Measurements from ENCODE around the gene NF2.

Gene NF2

DNA sequence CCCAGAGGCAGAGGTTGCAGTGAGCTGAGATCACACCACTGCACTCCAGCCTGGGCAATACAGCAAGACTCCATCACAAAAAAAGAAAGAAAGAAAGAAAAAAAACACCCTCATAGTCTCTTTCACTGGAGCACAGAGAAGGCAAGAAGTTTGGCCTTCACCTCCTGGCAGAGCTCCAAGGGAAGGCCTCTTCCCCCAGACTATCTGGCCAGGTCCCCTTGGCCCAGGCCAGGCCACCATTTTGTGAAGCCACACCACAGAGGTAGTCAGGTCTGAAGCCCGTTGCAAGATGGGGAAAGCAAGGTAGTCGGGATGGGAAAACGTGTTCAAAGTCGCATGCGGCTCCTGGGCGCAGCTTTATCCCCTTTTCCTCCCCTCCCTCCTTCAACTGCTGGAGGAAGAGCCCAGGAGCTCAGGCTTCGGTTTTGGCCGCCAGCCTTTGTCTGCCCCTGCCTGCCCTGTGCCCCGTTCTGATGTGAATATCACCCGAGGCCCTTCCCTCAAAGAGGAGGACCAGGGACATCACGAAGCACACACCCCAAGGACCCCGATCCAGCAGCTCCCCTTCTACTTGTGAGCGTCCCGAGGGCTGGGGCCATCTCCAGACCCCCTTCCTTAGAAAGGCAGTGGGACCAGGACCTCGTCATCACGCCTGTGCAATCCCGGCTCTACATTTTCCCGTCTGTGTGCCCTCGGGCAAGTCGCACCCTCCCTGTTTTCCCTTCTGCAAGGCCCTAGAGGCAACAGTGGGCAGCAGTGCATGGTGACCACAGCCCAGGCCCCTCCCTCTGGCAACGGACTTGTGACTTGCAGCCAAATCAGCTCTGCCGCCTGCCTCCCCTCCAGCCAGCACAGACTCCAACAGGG, 134.1 kb downstream of the NF2 start:
- H3K36me3 ChIP-seq (ENCODE audit: control insufficient read depth, insufficient read depth, low read length): no peaks in the 10 kb centered on the region

GRCh38 chr22:29738118-29738815, 134.8 kb downstream of the NF2 start:
- Histone ChIP-seq H3K4me1 (ENCODE audit: control insufficient read depth, insufficient read depth, low read length) (peaks cover 13% of the 10 kb centered on the region), H3K36me3 (ENCODE audit: control insufficient read depth, insufficient read depth, low read length) (no peaks in the 10 kb centered on the region), H3K27ac (ENCODE audit: low read depth, low read length) (no peak overlapping the region), H3K27me3 (ENCODE audit: control insufficient read depth, insufficient read depth, low read length) (no peaks in the 10 kb centered on the region), H3K9me3 (ENCODE audit: control insufficient read depth, insufficient read depth, low read depth, low read length) (no peaks in the 10 kb centered on the region), H3K4me3 (ENCODE audit: low read depth, low read length) (no peak overlapping the region), H3K9ac (ENCODE audit: low read length) (no peak overlapping the region)

More for the DNA sequence above, 134.1 kb downstream of the NF2 start:
- Histone ChIP-seq H3K4me3 (ENCODE audit: low read depth, low read length) (no peak overlapping the region), H3K27ac (ENCODE audit: low read depth, low read length) (no peak overlapping the region), H3K9me3 (ENCODE audit: control insufficient read depth, insufficient read depth, low read depth, low read length) (no peaks in the 10 kb centered on the region), H3K27me3 (ENCODE audit: control insufficient read depth, insufficient read depth, low read length) (no peaks in the 10 kb centered on the region), H3K9ac (ENCODE audit: low read length) (no peak overlapping the region), H3K4me1 (ENCODE audit: control insufficient read depth, insufficient read depth, low read length) (peaks cover 13% of the 10 kb centered on the region)

DNA sequence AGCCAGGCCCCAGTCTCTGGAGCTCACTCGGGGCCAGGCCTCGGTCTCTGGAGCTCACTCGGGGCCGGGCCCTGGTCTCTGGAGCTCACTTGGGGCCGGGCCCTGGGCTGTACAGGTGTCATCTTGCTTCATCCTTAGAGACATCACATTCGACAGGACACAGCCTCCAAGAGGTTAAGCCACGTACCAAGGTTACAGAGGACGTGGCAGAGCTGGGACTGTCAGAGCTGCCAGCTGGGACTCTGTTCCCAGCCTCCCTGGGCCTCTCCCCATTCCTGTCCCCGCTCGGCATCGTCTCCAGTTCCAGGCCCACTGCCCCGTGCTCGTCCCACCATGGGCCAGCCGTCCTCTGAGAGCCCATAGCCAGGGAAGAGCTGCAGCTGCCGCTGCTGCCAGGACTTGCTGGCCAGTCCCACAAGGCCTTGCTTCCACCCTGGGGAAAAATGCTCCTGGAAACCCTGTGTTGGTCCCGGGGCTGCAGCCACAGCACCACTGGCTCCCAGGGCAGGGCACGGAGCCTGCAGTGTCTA, 136.0 kb downstream of the NF2 start:
- H3K9ac ChIP-seq (ENCODE audit: low read length): no peak overlapping the region
- no peaks in the 10 kb centered on the region for H3K9me3 ChIP-seq (ENCODE audit: control insufficient read depth, insufficient read depth, low read depth, low read length)
- peaks cover 11% of the 10 kb centered on the region for H3K4me1 ChIP-seq (ENCODE audit: control insufficient read depth, insufficient read depth, low read length)
- H3K36me3 ChIP-seq (ENCODE audit: control insufficient read depth, insufficient read depth, low read length): no peaks in the 10 kb centered on the region
- no peak overlapping the region for H3K4me3 ChIP-seq (ENCODE audit: low read depth, low read length)
- no peak overlapping the region for H3K27ac ChIP-seq (ENCODE audit: low read depth, low read length)
- H3K27me3 ChIP-seq (ENCODE audit: control insufficient read depth, insufficient read depth, low read length): no peaks in the 10 kb centered on the region

- no peak overlapping the region for H3K27ac ChIP-seq (ENCODE audit: low read depth, low read length)
- H3K9ac ChIP-seq (ENCODE audit: low read length): no peak overlapping the region
- no peaks in the 10 kb centered on the region for H3K9me3 ChIP-seq (ENCODE audit: control insufficient read depth, insufficient read depth, low read depth, low read length)
- H3K4me3 ChIP-seq (ENCODE audit: low read depth, low read length): no peak overlapping the region
- H3K4me1 ChIP-seq (ENCODE audit: control insufficient read depth, insufficient read depth, low read length): peaks cover 3% of the 10 kb centered on the region
- H3K27me3 ChIP-seq (ENCODE audit: control insufficient read depth, insufficient read depth, low read length): no peaks in the 10 kb centered on the region
- H3K36me3 ChIP-seq (ENCODE audit: control insufficient read depth, insufficient read depth, low read length): no peaks in the 10 kb centered on the region
These were observed 136.8 kb downstream of the NF2 start for GRCh38 chr22:29740216-29740615.

GRCh38 chr22:29741926-29742325, 138.5 kb downstream of the NF2 start:
- H3K27ac ChIP-seq (ENCODE audit: low read depth, low read length): no peak overlapping the region
- H3K9me3 ChIP-seq (ENCODE audit: control insufficient read depth, insufficient read depth, low read depth, low read length): no peaks in the 10 kb centered on the region
- H3K9ac ChIP-seq (ENCODE audit: low read length): no peak overlapping the region
- no peaks in the 10 kb centered on the region for H3K36me3 ChIP-seq (ENCODE audit: control insufficient read depth, insufficient read depth, low read length)
- H3K27me3 ChIP-seq (ENCODE audit: control insufficient read depth, insufficient read depth, low read length): no peaks in the 10 kb centered on the region
- no peak overlapping the region for H3K4me3 ChIP-seq (ENCODE audit: low read depth, low read length)
- H3K4me1 ChIP-seq (ENCODE audit: control insufficient read depth, insufficient read depth, low read length): no peaks in the 10 kb centered on the region; the same call in 1 of the 2 replicates

- Histone ChIP-seq H3K27me3 (ENCODE audit: control insufficient read depth, insufficient read depth, low read length) (no peaks in the 10 kb centered on the region), H3K9ac (ENCODE audit: low read length) (no peak overlapping the region), H3K4me1 (ENCODE audit: control insufficient read depth, insufficient read depth, low read length) (no peaks in the 10 kb centered on the region; the same call in 1 of the 2 replicates), H3K9me3 (ENCODE audit: control insufficient read depth, insufficient read depth, low read depth, low read length) (no peaks in the 10 kb centered on the region), H3K27ac (ENCODE audit: low read depth, low read length) (no peak overlapping the region), H3K36me3 (ENCODE audit: control insufficient read depth, insufficient read depth, low read length) (peaks cover 4% of the 10 kb centered on the region), H3K4me3 (ENCODE audit: low read depth, low read length) (no peak overlapping the region)
These were observed 138.9 kb downstream of the NF2 start for GRCh38 chr22:29742326-29742725.

DNA sequence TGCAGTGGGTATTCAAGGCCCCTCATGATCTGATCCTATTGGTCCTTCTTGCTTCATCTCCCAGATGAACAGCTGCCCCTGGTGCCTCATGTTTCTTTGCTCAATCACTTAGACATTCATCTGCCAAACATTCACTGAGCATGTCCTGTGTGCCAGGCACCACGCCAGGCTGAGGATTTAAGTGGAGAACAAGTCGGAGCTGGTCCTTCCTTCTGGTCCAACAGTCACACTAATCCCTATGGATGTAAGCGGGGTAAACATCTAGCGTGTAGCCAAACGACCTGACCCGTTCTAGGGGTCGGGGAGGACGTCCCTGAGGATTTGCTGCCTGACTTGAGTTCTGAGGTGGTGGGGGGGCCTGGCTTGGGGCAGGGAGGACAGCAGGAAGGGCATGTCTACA, 141.5 kb downstream of the NF2 start:
- Histone ChIP-seq H3K9me3 (ENCODE audit: control insufficient read depth, insufficient read depth, low read depth, low read length) (no peaks in the 10 kb centered on the region), H3K4me1 (ENCODE audit: control insufficient read depth, insufficient read depth, low read length) (no peaks in the 10 kb centered on the region), H3K27me3 (ENCODE audit: control insufficient read depth, insufficient read depth, low read length) (no peaks in the 10 kb centered on the region), H3K9ac (ENCODE audit: low read length) (no peak overlapping the region), H3K27ac (ENCODE audit: low read depth, low read length) (no peak overlapping the region), H3K4me3 (ENCODE audit: low read depth, low read length) (no peak overlapping the region), H3K36me3 (ENCODE audit: control insufficient read depth, insufficient read depth, low read length) (peaks cover 5% of the 10 kb centered on the region)

- Histone ChIP-seq H3K9ac (ENCODE audit: low read length) (no peak overlapping the region), H3K36me3 (ENCODE audit: control insufficient read depth, insufficient read depth, low read length) (peaks cover 5% of the 10 kb centered on the region), H3K27me3 (ENCODE audit: control insufficient read depth, insufficient read depth, low read length) (no peaks in the 10 kb centered on the region), H3K4me3 (ENCODE audit: low read depth, low read length) (no peak overlapping the region), H3K4me1 (ENCODE audit: control insufficient read depth, insufficient read depth, low read length) (no peaks in the 10 kb centered on the region), H3K27ac (ENCODE audit: low read depth, low read length) (no peak overlapping the region), H3K9me3 (ENCODE audit: control insufficient read depth, insufficient read depth, low read depth, low read length) (no peaks in the 10 kb centered on the region)
These were observed 144.4 kb downstream of the NF2 start for GRCh38 chr22:29747832-29748231.

Data from HUES6 (cell line).